HG02852 (cell line): Measurements from ENCODE around the gene PLCZ1.
"Not testable (repeated sequence)": the region's sequence is repeated elsewhere in the genome, so short reads cannot be mapped to it uniquely, and the experiment has no call there.

Source experiments
- ATAC-seq: cut with Tn5 transposase; IDR thresholded peaks from one replicate; pipeline ENCODE4 v1.9.1; 2021; ENCODE audit warnings: mild to moderate bottlenecking, moderate library complexity; ENCODE audit not compliant: unreplicated experiment

The PLCZ1 gene

GRCh38 chr12:18737819-18738218, at the start of gene PLCZ1, which contains the start of gene CAPZA3:
Gene PLCZ1 (minus strand): TSS chr12:18738012. CDS start chr12:18737371, 641 bp downstream.
Gene CAPZA3 (plus strand): TSS chr12:18738119. CDS start chr12:18738269, 150 bp downstream.
- ATAC-seq, result no peak

GRCh38 chr12:18785465-18785864, 47.7 kb upstream of the PLCZ1 start:
- ATAC-seq, result not testable (repeated sequence)

- no peak for ATAC-seq
These were observed 45.0 kb upstream of the PLCZ1 start for GRCh38 chr12:18782827-18783226.

GRCh38 chr12:18766479-18766878, 28.7 kb upstream of the PLCZ1 start:
- not testable (repeated sequence) for ATAC-seq

- ATAC-seq, result no peak
These were observed 17.5 kb upstream of the PLCZ1 start for GRCh38 chr12:18755341-18755740.

- no peak for ATAC-seq
These were observed 16.4 kb upstream of the PLCZ1 start for GRCh38 chr12:18754124-18754707.

GRCh38 chr12:18753481-18754123, 15.8 kb upstream of the PLCZ1 start:
- no peak for ATAC-seq

- ATAC-seq, result no peak
These were observed 15.1 kb upstream of the PLCZ1 start for GRCh38 chr12:18752947-18753346.

- ATAC-seq, result no peak
These were observed 14.6 kb upstream of the PLCZ1 start for GRCh38 chr12:18752280-18752920.

GRCh38 chr12:18751866-18752265, 14.1 kb upstream of the PLCZ1 start:
- ATAC-seq, result no peak

- no peak for ATAC-seq
These were observed 12.3 kb upstream of the PLCZ1 start for GRCh38 chr12:18750085-18750484.

GRCh38 chr12:18749386-18749957, 11.7 kb upstream of the PLCZ1 start:
- no peak for ATAC-seq

GRCh38 chr12:18747895-18748294, 10.1 kb upstream of the PLCZ1 start:
- ATAC-seq, result no peak

- no peak for ATAC-seq
These were observed 6.7 kb downstream of the PLCZ1 start for GRCh38 chr12:18731156-18731555.

- ATAC-seq, result no peak
These were observed 14.1 kb downstream of the PLCZ1 start for GRCh38 chr12:18723752-18724151.

GRCh38 chr12:18721452-18721851, 16.4 kb downstream of the PLCZ1 start:
- no peak for ATAC-seq

- ATAC-seq, result no peak
These were observed 17.1 kb downstream of the PLCZ1 start for GRCh38 chr12:18720690-18721089.

GRCh38 chr12:18719922-18720510, 17.8 kb downstream of the PLCZ1 start:
- ATAC-seq, result no peak

GRCh38 chr12:18718462-18718861, 19.4 kb downstream of the PLCZ1 start:
- no peak for ATAC-seq

- ATAC-seq, result no peak
These were observed 21.6 kb downstream of the PLCZ1 start for GRCh38 chr12:18716236-18716635.

- no peak for ATAC-seq
These were observed 31.0 kb downstream of the PLCZ1 start for GRCh38 chr12:18706798-18707197.
